ENCODE measurements around the gene PNMT. TPM values are rescaled to one million over a fixed set of nuclear protein-coding genes. Genes with fewer than 3 reads are reported as not detected.

PNMT gene
- total RNA-seq (2022; extraction: Qiagen RNA extraction; ENCODE audit: low read depth), result 0.20 to 0.23 TPM in 2 of 5 replicates, not detected in the others

GRCh38 chr17:39667945-39668924 is at the start of gene PNMT:
Gene PNMT, plus strand, starts transcription at chr17:39668453. Its CDS starts 23 bp downstream, at chr17:39668476.

DNA sequence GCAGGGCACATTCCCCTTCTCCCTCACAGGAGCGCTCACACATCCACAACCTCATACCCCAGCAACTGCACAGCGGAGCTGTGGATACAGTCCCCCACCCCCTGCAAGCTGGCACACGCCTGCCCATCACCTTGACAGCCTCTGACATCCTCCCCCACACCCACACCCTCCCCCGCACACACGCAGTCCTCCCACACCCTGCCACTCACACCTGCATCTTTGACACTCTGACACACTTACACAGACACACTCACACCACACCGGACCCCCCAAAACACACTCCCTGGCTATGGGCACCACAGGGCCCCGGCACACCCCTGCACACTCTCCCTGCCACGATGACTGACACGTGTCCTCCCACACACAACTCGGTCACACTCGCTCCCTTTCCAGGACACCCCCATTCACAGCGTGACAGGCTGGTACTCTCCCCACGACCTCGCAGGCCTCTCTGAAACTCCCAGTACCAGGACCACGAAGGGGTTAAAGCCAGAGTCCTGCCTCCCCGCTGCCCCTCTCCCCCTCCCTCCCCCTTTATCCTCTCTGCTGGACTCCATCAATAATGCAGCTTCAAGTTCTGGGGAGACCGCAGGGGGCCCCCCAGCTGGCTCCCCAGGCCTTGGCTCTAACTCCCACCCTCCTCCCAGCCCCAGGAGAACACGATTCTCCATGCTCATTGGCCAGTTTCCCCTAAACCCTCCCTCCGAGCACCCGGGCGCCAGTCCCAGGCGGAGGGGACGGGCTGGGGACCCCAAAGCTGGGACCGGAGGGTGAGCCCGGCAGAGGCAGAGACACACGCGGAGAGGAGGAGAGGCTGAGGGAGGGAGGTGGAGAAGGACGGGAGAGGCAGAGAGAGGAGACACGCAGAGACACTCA is 41.8 kb upstream of the PNMT start, which contains the start of gene PPP1R1B:
TSS of gene PPP1R1B (plus strand) at position 782 of the 876 bp plus-strand sequence. CDS start 441 bp downstream, outside the sequence.

GRCh38 chr17:39636927-39637736 is 31.1 kb upstream of the PNMT start, which contains the start of gene STARD3:
Gene STARD3, plus strand, starts transcription at chr17:39637144. Its CDS starts 16,388 bp downstream, at chr17:39653532.

DNA sequence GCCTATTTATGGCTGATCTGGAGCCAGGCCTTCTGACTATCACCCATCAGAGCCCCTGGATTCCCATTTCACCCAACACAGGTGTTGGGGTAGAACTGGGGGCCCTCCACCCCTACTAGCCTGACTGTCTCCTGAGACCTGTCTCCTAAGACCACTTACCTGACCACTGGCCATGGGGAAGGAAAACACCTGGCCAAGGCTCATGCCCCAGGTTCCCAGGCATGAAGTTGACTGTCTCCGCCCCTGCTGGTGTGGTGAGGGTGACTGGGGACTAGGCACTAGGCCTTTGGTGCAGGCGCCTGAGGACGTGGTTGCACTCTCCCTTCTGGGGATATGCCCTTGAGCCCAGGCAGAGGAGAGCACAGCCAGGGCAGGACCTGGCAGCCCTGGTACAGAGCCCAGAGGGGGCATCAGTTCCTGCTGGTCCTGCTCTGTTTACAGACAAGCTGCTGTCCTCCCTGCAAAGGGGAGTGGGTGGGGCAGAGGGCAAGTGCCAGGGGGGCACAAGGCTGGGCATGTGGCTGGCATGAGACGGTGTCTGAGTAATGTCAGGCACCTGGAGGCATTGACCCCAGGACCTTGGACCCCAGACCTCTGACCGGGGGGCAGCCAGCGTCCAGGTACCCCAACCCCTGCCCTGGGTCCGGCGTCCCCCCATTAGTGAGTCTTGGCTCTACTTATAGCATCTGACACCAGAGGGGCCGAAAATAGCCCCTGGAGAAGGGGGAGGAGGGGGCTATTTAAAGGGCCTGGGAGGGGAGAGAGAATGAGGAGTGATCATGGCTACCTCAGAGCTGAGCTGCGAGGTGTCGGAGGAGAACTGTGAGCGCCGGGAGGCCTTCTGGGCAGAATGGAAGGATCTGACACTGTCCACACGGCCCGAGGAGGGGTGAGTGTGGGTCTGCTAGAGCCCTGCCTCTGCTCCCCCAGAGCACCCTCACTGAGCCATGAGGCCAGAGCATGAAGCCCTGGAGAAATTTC is 3.4 kb upstream of the PNMT start, which contains the start of gene TCAP:
TSS of gene TCAP (plus strand) at position 769 of the 981 bp plus-strand sequence. CDS start at position 780, 11 bp downstream.

GRCh38 chr17:39687546-39688474 is 19.6 kb downstream of the PNMT start, which contains the start of gene PGAP3:
Gene PGAP3, minus strand, starts transcription at chr17:39688057. Its CDS starts 43 bp downstream, at chr17:39688014.

GRCh38 chr17:39699818-39700147 is 31.5 kb downstream of the PNMT start, which contains the start of gene ERBB2:
Gene ERBB2, plus strand, starts transcription at chr17:39700064. Its CDS starts 175 bp downstream, at chr17:39700239.

Other genes with a start within 250 kb of the PNMT start
- gene MED1, start 217.2 kb upstream of the PNMT start, total RNA-seq (2022; extraction: Qiagen RNA extraction; ENCODE audit: low read depth), result 24.9 to 35.6 TPM (median 30.5 TPM) in 5 replicates
- gene CDK12, start 207.0 kb upstream of the PNMT start, total RNA-seq (2022; extraction: Qiagen RNA extraction; ENCODE audit: low read depth), result 28.2 to 40.5 TPM (median 36.3 TPM) in 5 replicates
- not detected in 5 replicates for gene NEUROD2, start 60.5 kb upstream of the PNMT start, total RNA-seq (2022; extraction: Qiagen RNA extraction; ENCODE audit: low read depth)
- 0.14 TPM in 1 of 5 replicates, not detected in the others for gene PPP1R1B, start 41.5 kb upstream of the PNMT start, total RNA-seq (2022; extraction: Qiagen RNA extraction; ENCODE audit: low read depth)
- 52.3 to 59.0 TPM (median 54.0 TPM) in 5 replicates for gene STARD3, start 31.3 kb upstream of the PNMT start, total RNA-seq (2022; extraction: Qiagen RNA extraction; ENCODE audit: low read depth)
- 0.72 to 1.5 TPM (median 1.1 TPM) in 5 replicates for gene TCAP, start 3.1 kb upstream of the PNMT start, total RNA-seq (2022; extraction: Qiagen RNA extraction; ENCODE audit: low read depth)
- gene PGAP3, start 19.6 kb downstream of the PNMT start, total RNA-seq (2022; extraction: Qiagen RNA extraction; ENCODE audit: low read depth), result 6.6 to 8.9 TPM (median 8.5 TPM) in 5 replicates
- gene ERBB2, start 31.6 kb downstream of the PNMT start, total RNA-seq (2022; extraction: Qiagen RNA extraction; ENCODE audit: low read depth), result 25.6 to 35.1 TPM (median 32.4 TPM) in 5 replicates
- gene MIEN1, start 62.1 kb downstream of the PNMT start, total RNA-seq (2022; extraction: Qiagen RNA extraction; ENCODE audit: low read depth), result 85.3 to 102 TPM (median 94.6 TPM) in 5 replicates
- 2.8 to 5.0 TPM (median 4.2 TPM) in 5 replicates for gene GRB7, start 69.5 kb downstream of the PNMT start, total RNA-seq (2022; extraction: Qiagen RNA extraction; ENCODE audit: low read depth)
- not detected in 5 replicates for gene IKZF3, start 195.9 kb downstream of the PNMT start, total RNA-seq (2022; extraction: Qiagen RNA extraction; ENCODE audit: low read depth)
- not detected in 5 replicates for gene ZPBP2, start 199.7 kb downstream of the PNMT start, total RNA-seq (2022; extraction: Qiagen RNA extraction; ENCODE audit: low read depth)

Data from A549 treated with GW870086 at 1 μM for 4 hours (cell line).